GM21423 (cell line): ENCODE data around the gene SLC25A20.
"Not testable (repeated sequence)": the region's sequence is repeated elsewhere in the genome, so short reads cannot be mapped to it uniquely, and the experiment has no call there.

Source experiments
- ATAC-seq: cut with Tn5 transposase; IDR thresholded peaks from one replicate; pipeline ENCODE4 v1.9.1; 2021; ENCODE audit warnings: mild to moderate bottlenecking, moderate library complexity; ENCODE audit not compliant: unreplicated experiment

The SLC25A20 gene, protein sequence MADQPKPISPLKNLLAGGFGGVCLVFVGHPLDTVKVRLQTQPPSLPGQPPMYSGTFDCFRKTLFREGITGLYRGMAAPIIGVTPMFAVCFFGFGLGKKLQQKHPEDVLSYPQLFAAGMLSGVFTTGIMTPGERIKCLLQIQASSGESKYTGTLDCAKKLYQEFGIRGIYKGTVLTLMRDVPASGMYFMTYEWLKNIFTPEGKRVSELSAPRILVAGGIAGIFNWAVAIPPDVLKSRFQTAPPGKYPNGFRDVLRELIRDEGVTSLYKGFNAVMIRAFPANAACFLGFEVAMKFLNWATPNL

DNA sequence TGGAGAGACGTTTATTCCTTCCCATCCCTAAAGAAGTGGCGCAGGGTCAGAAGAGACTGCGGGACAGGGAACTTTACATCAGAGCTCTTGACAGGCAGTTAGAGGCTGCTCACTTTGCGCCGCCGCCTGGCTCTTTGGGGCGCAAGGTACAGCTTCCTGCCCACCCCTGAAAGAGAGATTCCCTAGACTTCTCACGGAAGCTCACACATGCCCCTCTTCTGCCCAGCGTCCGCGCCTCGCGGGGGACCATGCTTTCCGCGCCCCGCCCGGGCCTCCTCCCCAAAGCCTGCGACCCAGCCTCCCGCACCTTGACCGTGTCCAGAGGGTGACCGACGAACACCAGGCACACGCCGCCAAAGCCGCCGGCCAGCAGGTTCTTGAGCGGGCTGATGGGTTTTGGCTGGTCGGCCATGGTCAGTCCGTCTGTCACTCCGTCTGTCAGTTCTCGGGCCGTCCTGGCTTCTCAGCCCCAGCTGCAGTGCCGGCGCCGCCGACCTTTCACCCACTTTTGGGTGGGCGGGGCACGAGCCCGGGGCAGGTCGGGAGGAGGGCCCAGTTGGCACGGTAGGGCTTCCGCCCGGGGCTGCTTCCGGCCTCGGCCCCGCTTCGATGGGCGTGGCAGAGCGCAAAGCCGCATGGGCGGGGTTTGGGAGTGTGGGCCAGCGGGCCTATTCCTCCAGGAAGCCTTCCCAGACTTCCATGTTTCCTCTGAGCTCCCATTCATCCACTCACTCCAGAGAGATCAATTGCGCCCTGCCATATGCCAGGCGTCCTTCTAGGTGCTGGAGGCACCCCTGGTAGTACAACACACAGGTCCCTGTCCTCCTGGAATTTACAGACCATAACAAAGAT lies at the start of gene SLC25A20:
Gene SLC25A20, minus strand, starts transcription at position 500 of the 852 bp plus-strand sequence. Its CDS starts 88 bp downstream, at position 412.
- ATAC-seq = peak; percentile 87

DNA sequence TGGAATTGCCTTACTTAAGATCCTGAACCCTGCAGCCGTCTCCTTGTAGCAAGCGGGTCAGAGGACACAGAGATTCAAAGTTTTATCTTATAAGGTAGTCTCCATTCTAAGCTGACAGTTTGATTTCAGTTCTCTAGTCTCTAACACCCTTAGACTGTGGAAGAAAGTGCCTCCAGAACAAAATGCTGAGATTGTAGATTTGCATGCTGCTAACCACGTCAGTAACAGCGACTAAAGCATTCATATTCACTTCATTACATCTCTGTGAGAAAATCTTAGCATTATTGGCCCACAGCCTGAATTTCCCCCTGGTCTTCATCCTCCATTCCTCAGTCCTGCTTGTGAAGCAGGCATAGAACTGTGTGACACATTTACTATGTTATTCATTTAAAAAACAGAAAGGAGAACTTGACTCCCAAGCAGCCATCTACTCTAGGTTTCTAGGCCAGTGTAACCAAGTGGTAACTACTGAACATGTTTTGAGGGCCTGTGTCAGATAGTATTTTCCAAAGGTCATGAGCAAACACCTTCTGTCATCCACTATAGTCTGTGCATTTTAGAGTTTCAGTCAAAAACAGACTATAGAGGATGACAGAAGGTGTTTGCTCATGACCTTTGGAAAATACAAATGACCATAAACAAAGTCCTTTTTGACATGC lies 47.3 kb upstream of the SLC25A20 start:
- ATAC-seq = no peak

DNA sequence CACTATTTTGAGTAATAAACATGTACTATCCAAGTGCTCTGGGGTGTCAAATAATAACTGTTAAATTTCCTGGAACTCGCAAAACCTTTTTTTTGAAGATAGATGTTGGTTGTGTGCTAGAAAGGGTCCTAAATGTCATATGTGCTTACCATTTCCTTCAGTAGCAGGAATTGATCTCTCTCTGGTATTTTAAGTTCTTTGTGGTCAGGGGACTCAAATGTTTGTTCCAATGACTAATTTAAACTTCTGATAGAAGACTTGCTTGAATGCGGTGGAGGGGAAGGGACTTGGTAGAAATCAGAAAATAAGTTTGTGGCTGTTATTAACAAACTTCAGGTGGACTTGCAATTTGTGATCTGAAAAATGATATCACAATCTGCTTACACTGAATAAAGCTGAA lies 46.8 kb upstream of the SLC25A20 start:
- no peak for ATAC-seq

DNA sequence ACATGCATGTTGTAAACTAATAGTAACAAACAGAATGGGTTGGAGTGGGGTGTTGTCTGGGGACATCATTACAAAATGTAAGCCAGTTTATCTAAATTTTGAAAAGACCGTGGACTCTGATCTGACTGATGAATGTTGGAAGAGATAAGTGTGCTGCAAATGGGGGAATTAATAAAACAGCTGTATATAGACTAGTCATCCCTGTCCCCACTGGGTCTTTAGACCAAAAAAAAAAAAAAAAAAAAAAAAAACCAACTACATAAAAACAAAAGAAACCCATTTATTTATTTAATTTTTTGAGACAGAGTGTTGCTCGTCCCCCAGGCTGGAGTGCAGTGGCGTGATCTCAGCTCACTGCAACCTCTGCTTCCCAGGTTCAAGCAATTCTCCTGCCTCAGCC lies 40.0 kb upstream of the SLC25A20 start:
- ATAC-seq = no peak

DNA sequence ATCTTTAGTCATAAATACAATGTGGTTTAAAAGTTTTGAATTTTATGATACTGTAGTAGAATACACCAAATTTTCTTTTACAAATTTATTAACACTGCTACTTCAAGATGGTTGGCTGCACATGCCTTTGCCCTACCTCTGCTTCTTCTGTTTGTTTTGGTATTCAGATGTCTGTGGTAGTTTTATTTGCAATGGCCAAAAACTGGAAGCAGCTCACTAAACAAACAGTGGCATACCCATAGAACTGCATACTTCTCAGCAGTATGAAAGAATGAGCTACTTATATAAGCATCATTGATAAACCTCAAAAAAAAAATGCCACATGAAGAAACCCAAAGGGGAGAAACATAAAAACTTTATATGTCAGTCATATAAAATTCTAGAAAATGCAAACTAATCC lies 39.5 kb upstream of the SLC25A20 start:
- ATAC-seq = no peak

DNA sequence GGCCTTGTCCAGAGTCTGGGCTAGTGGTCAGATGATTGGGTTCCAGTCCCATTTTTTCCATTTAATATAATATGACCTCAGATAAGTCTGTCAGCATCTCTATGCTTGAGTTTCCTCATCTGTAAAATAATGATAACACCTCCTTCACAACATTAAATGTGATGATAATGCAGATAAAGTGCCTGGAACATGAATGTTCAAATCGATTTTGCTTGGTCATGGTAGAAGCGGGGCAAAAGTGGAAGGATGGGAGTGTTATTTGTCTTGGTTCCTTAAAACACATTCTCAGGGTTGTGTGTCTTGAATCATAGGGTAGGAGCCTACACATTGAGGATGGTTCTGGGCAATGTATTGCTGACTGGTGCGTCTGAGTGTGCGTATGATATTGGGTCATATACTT lies 36.8 kb upstream of the SLC25A20 start:
- no peak for ATAC-seq

DNA sequence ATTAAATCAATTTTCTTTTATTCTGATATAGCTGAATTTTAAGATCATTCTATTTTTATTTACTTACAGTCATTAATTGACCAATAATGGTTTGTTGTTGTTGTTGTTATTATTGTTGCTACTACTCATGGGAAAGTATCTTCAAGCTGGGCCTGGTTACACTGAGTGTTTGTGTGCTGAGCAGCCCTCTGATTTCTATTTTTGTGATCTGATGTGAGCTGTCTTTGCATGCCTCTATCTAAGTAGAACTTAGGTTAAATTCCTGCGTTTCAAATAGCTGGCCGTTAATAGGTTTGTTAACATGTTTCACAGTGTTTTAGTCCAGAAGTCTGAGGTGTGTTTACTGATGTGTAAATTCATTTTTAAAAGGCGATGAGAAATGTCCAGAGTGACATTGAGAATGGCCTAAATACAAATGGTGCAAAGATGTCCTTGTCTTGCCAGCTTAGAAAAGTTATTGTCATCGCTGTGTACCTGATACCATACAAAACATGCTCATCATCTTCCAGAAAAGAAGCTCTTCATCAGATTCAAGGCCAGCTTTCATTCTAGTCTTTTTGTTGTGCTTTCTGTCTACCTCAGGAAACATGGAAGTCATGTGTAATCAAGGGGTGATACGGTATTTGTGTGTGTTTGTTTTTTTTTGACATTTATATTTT lies 35.8 kb upstream of the SLC25A20 start:
- no peak for ATAC-seq

DNA sequence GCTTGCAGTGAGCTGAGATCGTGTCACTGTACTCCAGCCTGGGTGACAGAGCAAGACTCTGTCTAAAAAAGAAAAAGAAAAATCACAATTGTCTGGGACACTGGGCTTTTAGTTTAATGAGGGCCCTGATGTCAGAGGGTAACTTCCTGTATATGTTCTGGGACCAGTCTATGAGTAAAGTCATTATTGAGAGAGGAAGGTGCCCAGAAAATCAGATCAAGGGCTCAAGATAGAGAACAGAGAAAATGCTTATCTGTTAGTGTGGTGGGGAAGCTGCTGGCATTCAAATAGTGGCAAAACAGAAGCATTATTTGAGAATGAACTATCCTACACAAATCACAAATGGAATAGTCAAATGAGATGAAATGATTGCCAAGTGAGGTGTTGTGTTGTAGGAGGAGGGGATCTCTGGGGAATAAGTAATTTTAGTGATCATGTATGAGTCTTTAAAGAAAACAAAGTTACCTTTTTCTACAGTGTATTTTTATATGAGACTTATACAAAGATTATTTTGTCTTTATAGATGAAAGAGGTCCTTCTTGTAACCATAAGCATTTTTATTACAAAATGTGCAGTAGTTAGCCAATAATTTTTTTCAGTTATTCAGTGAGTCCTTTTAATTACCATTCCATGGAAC lies 33.4 kb upstream of the SLC25A20 start:
- ATAC-seq = no peak

DNA sequence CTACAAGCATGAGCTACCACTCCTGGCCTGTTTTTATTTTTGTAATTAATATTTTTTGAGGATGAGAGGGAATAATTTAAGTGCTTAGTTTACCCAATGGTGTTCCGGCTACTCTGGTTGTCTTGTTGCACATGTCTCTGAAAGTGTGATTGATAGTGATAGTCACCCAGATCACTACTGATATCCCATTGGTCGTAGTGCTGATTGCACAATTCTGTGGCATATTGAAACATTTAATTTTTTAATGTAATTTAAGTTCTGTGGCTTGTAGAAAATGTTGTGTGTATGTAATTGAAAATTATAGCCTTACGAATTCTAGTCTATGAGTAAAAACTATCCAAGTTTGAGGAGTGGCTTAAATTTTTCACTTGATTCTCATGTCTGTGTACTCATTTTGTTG lies 31.9 kb upstream of the SLC25A20 start:
- no peak for ATAC-seq

DNA sequence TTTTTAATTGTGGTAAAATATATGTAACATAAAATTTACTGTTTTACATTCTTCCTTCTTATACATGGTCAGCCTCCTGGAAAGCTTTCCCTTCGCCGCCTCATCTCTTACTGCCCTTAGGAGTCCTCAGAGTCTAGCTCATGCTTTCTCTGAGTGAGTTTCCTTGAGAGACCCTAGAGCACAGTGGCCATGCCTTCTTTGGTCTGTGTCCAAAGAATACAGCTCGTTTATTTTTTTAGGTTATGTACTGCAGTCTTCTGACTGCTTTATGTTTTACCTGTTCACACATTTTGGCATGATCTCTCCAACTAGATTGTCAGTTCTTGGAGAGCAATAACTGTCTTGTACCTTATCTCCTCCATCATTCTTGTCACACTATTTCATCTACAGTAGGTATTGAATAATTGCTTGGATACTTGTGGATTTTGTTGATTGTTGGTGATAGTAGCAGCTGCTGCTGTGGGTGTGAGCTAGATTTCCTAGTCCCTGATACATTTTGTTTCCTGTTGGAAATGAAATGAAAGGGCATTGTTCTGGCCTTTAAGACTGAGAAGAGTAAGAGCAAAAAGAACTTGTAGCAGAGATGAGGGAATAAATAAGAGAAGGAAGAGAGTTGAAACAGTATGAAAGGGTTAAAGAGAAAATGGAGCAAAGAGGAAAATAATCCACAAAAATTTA lies 30.8 kb upstream of the SLC25A20 start:
- no peak for ATAC-seq

DNA sequence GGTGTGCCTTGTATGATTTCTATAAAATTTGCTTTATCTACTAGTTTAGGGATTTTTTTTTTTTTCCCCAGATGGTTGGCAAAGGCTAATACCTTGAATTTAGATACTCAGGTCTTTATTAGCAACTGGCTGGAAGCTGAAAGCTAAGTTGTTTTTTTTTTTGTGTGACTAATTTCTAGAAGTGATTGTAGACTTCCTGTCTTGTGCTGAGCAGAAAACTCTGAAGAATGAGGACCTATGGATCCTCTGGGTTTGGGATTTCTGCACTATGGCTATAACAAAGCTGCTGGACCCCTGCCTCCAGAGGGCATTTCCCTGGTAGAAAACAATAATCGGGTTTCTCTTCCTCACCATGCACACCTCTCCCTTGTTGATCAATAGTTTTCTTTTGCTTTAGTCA lies 30.0 kb upstream of the SLC25A20 start:
- ATAC-seq = no peak

DNA sequence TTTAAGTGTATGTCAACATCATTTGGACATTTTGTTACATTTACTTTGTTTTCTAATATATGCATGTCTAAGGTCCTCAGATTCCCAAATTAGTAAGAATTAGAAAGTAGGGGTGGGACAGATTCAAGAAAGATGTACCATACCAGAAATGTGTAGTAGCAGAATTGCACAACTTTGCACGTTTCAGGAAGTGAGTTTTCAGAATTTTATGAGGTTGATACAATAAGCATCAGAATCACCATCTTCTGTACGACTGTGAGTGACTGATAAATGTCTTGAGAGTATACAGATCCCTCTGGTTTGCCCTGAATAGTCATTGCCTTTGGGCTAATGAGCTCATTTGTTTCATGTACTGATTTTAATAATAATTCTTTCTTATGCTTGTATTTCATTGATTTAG lies 29.2 kb upstream of the SLC25A20 start:
- no peak for ATAC-seq

DNA sequence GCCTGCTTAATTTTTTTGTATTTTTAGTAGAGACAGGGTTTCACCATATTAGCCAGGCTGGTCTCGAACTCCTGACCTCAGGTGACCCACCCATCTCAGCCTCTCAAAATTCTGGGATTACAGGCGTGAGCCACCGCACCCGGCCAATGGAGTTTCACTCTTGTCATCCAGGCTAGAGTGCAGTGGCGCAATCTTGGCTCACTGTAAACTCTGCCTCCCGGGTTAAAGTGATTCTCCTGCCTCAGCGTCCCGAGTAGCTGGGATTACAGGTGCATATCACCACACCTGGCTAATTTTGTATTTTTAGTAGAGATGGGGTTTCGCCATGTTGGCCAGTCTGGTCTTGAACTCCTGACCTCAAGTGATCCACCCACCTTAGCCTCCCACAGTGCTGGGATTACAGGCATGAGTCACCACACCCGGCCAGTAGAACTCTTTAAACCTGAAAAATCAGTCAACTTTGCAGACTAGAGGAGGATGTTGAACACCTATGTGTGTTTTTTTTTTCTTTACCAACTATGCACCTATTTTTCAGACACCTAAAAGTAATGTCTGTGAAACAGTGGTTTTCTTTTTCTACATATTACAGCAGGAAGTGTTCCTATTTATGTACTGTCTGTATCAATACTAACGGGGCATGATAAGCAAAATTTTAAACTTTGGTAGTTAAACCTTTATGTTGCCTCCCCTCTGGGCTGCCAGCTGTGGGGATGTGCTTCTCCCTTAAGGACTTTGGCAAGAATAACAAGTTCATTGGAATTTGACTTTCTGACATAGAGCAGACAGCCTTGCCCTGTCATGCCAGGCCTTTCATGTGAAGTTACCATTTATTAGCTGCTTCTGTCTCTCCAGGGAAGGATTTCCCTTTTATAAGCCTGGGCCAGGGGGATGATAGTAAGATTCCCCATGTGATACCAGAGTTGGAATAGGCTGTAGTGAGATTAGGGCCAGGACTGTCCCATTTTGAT lies 28.0 kb upstream of the SLC25A20 start:
- no peak for ATAC-seq

DNA sequence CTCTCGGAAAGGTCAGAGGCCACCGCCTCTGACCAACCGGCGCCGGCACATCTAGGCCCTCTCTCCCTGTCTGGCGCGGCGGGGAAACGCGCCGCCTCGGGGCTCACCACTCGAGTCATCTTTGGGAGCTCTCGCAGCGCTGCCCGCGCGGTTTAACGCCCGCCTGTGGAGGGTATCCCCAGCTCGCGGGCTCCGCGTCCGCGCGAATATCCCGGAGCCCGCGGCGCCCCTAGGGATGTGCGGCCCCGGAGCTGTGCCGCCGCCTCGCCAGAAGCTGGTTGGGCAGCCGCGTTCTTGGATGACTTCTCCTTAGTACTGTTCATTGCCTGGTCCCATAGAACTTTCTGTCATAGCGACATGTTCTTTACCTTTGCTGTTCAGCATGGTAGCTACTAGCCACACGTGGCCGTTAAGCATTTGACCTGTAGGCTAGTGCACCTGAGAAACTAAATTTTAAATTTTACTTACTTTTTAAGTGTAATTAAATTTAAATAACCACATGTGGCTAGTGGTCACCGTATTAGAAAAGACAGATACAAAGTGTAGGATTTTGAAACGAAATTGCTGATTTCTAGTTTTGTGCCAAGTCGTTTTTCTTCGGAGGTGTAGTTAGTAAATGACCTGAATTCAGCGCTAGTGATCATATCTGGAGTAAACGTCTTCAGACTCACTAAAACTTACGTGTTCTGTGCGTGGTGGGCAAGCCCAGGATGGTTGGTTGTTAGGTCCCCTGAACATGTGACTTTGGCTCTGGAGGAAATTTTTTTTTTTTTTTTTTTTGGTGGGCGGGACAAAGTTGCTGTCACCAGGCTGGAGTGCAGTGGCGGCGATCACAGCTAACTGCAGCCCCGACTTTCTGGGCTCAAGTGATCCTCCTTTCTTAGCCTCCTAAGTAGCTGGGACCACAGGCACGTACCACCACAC lies 20.8 kb upstream of the SLC25A20 start:
- ATAC-seq = peak; percentile 13

DNA sequence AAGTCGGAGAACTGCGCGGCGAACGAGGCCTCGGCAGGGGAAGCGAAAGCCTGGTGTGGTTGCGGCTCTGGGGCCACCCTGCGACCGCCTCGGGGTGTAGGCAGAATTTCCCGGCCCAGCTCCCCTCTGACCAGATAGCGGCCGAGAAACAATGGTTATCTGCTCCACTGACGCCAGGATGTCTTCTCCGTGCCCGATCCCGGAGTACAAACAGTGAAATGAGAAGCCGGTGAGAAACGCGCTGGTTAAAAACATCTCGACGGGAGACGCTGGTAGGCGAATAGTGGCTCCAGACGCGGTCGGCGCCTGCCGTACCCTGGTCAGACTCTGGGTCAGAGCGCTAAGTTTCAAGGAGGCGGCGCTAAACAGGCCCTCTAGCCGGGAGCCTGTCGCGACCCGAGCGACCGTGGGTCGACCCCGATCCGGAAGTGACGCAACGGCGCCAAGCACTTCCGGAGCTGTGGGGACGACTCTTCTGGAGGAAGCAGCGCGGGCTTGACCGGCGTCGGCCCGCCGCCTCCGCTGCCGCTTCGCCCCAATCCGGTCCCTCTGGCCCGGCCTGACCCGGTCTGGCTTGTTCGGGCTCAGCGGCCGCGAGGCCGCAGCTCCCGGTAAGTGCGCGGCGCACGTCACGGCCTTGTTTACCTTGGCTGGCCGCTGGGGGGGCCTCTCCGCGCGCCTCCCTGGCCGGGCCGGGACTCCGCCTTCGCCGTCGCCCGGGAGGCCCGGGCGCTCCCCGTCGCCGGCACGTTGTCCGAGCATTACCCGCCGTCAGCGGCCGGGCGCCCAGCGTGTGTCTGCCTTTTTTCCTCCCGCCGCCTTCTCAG lies 19.9 kb upstream of the SLC25A20 start, which contains the start of gene ARIH2:
Gene ARIH2, plus strand, starts transcription at position 455 of the 827 bp plus-strand sequence. CDS start 8,717 bp downstream, outside the sequence.
- ATAC-seq = peak; percentile 76

DNA sequence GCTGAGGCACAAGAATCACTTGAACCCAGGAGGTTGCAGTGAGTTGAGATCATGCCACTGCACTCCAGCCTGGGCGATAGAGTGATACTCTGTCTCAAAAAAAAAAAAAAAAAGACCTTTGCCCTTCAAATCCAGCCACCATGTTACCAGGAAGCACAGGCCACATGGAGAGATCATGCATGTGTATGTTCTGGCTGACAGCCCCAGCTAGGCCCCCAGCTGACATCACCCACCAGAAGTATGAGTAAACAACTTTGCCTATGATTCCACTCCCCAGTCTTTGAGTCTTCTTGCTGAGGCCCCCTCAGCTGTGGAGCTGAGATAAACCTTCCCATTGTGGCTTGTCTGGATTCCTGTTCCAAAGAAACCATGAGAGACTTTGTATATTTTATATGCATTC lies 16.6 kb upstream of the SLC25A20 start:
- no peak for ATAC-seq

DNA sequence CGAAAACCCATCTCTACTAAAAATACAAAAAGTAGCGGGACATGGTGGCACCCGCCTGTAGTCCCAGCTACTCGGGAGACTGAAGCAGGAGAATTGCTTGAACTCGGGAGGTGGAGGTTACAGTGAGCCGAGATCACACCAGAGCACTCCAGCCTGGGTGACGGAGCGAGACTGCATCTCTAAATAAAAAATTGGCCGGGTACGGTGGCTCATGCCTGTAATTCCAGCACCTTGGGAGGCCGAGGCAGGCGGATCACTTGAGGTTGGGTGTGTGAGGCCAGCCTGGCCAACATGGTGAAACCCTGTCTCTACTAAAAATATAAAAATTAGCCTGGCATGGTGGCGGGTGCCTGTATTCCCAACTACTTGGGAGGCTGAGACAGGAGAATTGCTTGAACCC lies 8.3 kb upstream of the SLC25A20 start:
- ATAC-seq = not testable (repeated sequence)
